ENCODE results near the gene TNNC1. TPM values are rescaled to one million over a fixed set of nuclear protein-coding genes. Genes with fewer than 3 reads are reported as not detected.

The TNNC1 gene
- total RNA-seq, 1 experiment from 2014 or later, result not detected

GRCh38 chr3:52406791-52407510 is 46.9 kb downstream of the TNNC1 start:
- no peaks in the 10 kb centered on the region for H3K27me3 ChIP-seq (ENCODE audit: low read length)
- peaks cover 13% of the 10 kb centered on the region; the same call in 1 of the 2 replicates for H3K36me3 ChIP-seq (ENCODE audit: insufficient read depth, low read length)
- DNase-seq, result no peak
- no peak overlapping the region for H3K27ac ChIP-seq (ENCODE audit: low read length)
- no peak overlapping the region for H3K4me2 ChIP-seq (ENCODE audit: low read depth, low read length, poor library complexity, severe bottlenecking)
- H3K9me2 ChIP-seq (replicated peaks; ENCODE audit: insufficient read depth, low read length), result no peaks in the 10 kb centered on the region
- H4K20me1 ChIP-seq (ENCODE audit: insufficient read depth, low read depth, low read length), result 0 out of 2 replicates have a peak, but pooled peaks cover 3% of the 10 kb centered on the region
- H3K4me3 ChIP-seq (ENCODE audit: low read length), result no peak overlapping the region
- H3K9ac ChIP-seq (ENCODE audit: low read length), result no peak overlapping the region
- H3K4me1 ChIP-seq (ENCODE audit: low read length), result peaks cover 22% of the 10 kb centered on the region
- H3K9me3 ChIP-seq (ENCODE audit: low read length), result no peaks in the 10 kb centered on the region
- H3K79me2 ChIP-seq (ENCODE audit: low read length), result peaks cover 23% of the 10 kb centered on the region
- no peak overlapping the region for H2AFZ ChIP-seq (ENCODE audit: low read length)

GRCh38 chr3:52406231-52406661 is 47.6 kb downstream of the TNNC1 start:
- no peaks in the 10 kb centered on the region for H3K9me3 ChIP-seq (ENCODE audit: low read length)
- no peak for DNase-seq
- peaks cover 15% of the 10 kb centered on the region for H3K4me1 ChIP-seq (ENCODE audit: low read length)
- no peak overlapping the region for H3K27ac ChIP-seq (ENCODE audit: low read length)
- H3K4me2 ChIP-seq (ENCODE audit: low read depth, low read length, poor library complexity, severe bottlenecking), result no peak overlapping the region
- peaks cover 13% of the 10 kb centered on the region; the same call in 1 of the 2 replicates for H3K36me3 ChIP-seq (ENCODE audit: insufficient read depth, low read length)
- H3K9me2 ChIP-seq (replicated peaks; ENCODE audit: insufficient read depth, low read length), result no peaks in the 10 kb centered on the region
- H4K20me1 ChIP-seq (ENCODE audit: insufficient read depth, low read depth, low read length), result 0 out of 2 replicates have a peak, but pooled peaks cover 3% of the 10 kb centered on the region
- H3K4me3 ChIP-seq (ENCODE audit: low read length), result no peak overlapping the region
- no peak overlapping the region for H3K9ac ChIP-seq (ENCODE audit: low read length)
- H3K27me3 ChIP-seq (ENCODE audit: low read length), result no peaks in the 10 kb centered on the region
- H2AFZ ChIP-seq (ENCODE audit: low read length), result no peak overlapping the region
- peaks cover 20% of the 10 kb centered on the region for H3K79me2 ChIP-seq (ENCODE audit: low read length)

GRCh38 chr3:52405601-52406110 is 48.2 kb downstream of the TNNC1 start:
- peaks cover 20% of the 10 kb centered on the region for H3K79me2 ChIP-seq (ENCODE audit: low read length)
- H3K9me3 ChIP-seq (ENCODE audit: low read length), result no peaks in the 10 kb centered on the region
- no peak overlapping the region for H2AFZ ChIP-seq (ENCODE audit: low read length)
- H3K4me3 ChIP-seq (ENCODE audit: low read length), result no peak overlapping the region
- no peak overlapping the region for H3K9ac ChIP-seq (ENCODE audit: low read length)
- no peaks in the 10 kb centered on the region for H3K27me3 ChIP-seq (ENCODE audit: low read length)
- peaks cover 11% of the 10 kb centered on the region for H3K4me1 ChIP-seq (ENCODE audit: low read length)
- 0 out of 2 replicates have a peak, but pooled peaks cover 3% of the 10 kb centered on the region for H4K20me1 ChIP-seq (ENCODE audit: insufficient read depth, low read depth, low read length)
- H3K36me3 ChIP-seq (ENCODE audit: insufficient read depth, low read length), result peaks cover 13% of the 10 kb centered on the region; the same call in 1 of the 2 replicates
- no peak overlapping the region for H3K27ac ChIP-seq (ENCODE audit: low read length)
- DNase-seq, result no peak
- H3K4me2 ChIP-seq (ENCODE audit: low read depth, low read length, poor library complexity, severe bottlenecking), result no peak overlapping the region
- H3K9me2 ChIP-seq (replicated peaks; ENCODE audit: insufficient read depth, low read length), result no peaks in the 10 kb centered on the region

DNA sequence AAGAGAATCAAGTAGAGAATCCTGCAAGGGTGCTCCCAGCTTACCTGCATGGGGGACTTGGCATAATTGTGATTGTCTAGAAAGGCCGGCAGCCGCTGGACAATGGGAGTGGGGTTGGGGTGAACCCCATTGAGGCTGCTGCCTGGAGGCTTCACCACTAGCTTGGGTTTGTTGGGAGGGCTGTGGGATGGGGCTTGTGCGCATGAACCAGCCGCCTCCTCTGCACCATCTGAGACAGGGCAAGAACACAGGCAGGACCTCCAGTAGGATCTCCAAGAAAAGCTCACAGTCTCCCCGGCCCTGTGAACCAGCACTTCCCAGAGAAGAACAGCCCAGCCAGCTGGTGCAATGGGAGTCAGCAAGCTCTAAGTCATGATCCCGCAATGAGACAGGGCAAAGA is 48.8 kb downstream of the TNNC1 start:
- Histone ChIP-seq H3K9ac (ENCODE audit: low read length) (no peak overlapping the region), H3K27me3 (ENCODE audit: low read length) (no peaks in the 10 kb centered on the region), H2AFZ (ENCODE audit: low read length) (no peak overlapping the region), H3K27ac (ENCODE audit: low read length) (no peak overlapping the region), H3K4me3 (ENCODE audit: low read length) (no peak overlapping the region), H3K9me3 (ENCODE audit: low read length) (no peaks in the 10 kb centered on the region), H3K36me3 (ENCODE audit: insufficient read depth, low read length) (peaks cover 13% of the 10 kb centered on the region; the same call in 1 of the 2 replicates), H3K9me2 (replicated peaks; ENCODE audit: insufficient read depth, low read length) (no peaks in the 10 kb centered on the region), H3K79me2 (ENCODE audit: low read length) (peaks cover 20% of the 10 kb centered on the region), H3K4me1 (ENCODE audit: low read length) (peaks cover 11% of the 10 kb centered on the region), H4K20me1 (ENCODE audit: insufficient read depth, low read depth, low read length) (0 out of 2 replicates have a peak, but pooled peaks cover 3% of the 10 kb centered on the region), H3K4me2 (ENCODE audit: low read depth, low read length, poor library complexity, severe bottlenecking) (no peak overlapping the region)
- DNase-seq, result no peak

GRCh38 chr3:52404391-52404790 is 49.5 kb downstream of the TNNC1 start:
- Histone ChIP-seq H3K9ac (ENCODE audit: low read length) (no peak overlapping the region), H3K9me3 (ENCODE audit: low read length) (no peaks in the 10 kb centered on the region), H3K4me2 (ENCODE audit: low read depth, low read length, poor library complexity, severe bottlenecking) (no peak overlapping the region), H3K79me2 (ENCODE audit: low read length) (peaks cover 18% of the 10 kb centered on the region), H3K4me1 (ENCODE audit: low read length) (peaks cover 11% of the 10 kb centered on the region), H3K4me3 (ENCODE audit: low read length) (no peak overlapping the region), H3K27ac (ENCODE audit: low read length) (no peak overlapping the region), H3K27me3 (ENCODE audit: low read length) (no peaks in the 10 kb centered on the region), H3K36me3 (ENCODE audit: insufficient read depth, low read length) (peaks cover 13% of the 10 kb centered on the region; the same call in 1 of the 2 replicates), H3K9me2 (replicated peaks; ENCODE audit: insufficient read depth, low read length) (no peaks in the 10 kb centered on the region), H2AFZ (ENCODE audit: low read length) (no peak overlapping the region), H4K20me1 (ENCODE audit: insufficient read depth, low read depth, low read length) (0 out of 2 replicates have a peak, but pooled peaks cover 3% of the 10 kb centered on the region)
- no peak for DNase-seq

GRCh38 chr3:52403955-52404354 is 49.9 kb downstream of the TNNC1 start:
- Histone ChIP-seq H3K4me3 (ENCODE audit: low read length) (no peak overlapping the region), H3K4me1 (ENCODE audit: low read length) (peaks cover 8% of the 10 kb centered on the region), H3K9ac (ENCODE audit: low read length) (no peak overlapping the region), H2AFZ (ENCODE audit: low read length) (no peak overlapping the region), H3K27ac (ENCODE audit: low read length) (no peak overlapping the region), H3K36me3 (ENCODE audit: insufficient read depth, low read length) (peaks cover 13% of the 10 kb centered on the region; the same call in 1 of the 2 replicates), H3K27me3 (ENCODE audit: low read length) (no peaks in the 10 kb centered on the region), H3K79me2 (ENCODE audit: low read length) (peaks cover 13% of the 10 kb centered on the region), H3K9me3 (ENCODE audit: low read length) (no peaks in the 10 kb centered on the region), H3K4me2 (ENCODE audit: low read depth, low read length, poor library complexity, severe bottlenecking) (no peak overlapping the region), H4K20me1 (ENCODE audit: insufficient read depth, low read depth, low read length) (0 out of 2 replicates have a peak, but pooled peaks cover 1% of the 10 kb centered on the region), H3K9me2 (replicated peaks; ENCODE audit: insufficient read depth, low read length) (no peaks in the 10 kb centered on the region)
- no peak for DNase-seq

DNA sequence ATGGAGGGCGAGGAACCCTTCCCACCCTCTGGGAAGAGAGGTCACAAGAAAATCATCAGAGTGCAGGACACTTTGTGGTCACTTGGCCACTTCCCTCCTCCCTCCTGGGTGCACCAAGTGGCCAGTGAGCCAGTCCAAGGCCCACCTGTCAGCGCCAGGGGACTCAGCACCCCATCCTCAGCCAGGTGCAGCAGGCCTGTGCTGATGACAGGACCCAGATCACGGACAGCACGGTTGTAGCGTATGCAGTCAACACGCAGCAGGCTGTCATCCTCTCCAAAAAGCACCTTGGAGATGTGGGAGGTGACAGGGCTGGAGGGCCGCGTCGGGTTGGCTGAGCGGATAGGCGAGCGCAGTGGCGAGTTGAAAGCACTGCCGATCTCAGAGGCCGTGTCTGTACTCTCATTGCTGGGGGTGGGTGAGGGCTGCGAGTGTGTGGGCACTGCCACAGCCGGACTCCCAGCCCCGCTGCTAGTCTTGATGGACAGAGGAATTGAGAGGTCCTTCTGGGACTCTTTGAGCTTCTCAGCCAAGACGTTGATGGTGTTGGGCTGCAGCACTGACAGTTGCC is 50.5 kb downstream of the TNNC1 start:
- H3K9ac ChIP-seq (ENCODE audit: low read length), result no peak overlapping the region
- no peak overlapping the region for H3K27ac ChIP-seq (ENCODE audit: low read length)
- H4K20me1 ChIP-seq (ENCODE audit: insufficient read depth, low read depth, low read length), result no peaks in the 10 kb centered on the region
- no peak overlapping the region for H3K4me3 ChIP-seq (ENCODE audit: low read length)
- H3K4me2 ChIP-seq (ENCODE audit: low read depth, low read length, poor library complexity, severe bottlenecking), result no peak overlapping the region
- H3K4me1 ChIP-seq (ENCODE audit: low read length), result peaks cover 2% of the 10 kb centered on the region
- no peaks in the 10 kb centered on the region for H3K9me3 ChIP-seq (ENCODE audit: low read length)
- no peaks in the 10 kb centered on the region for H3K9me2 ChIP-seq (replicated peaks; ENCODE audit: insufficient read depth, low read length)
- H3K36me3 ChIP-seq (ENCODE audit: insufficient read depth, low read length), result peaks cover 13% of the 10 kb centered on the region; the same call in 1 of the 2 replicates
- no peak overlapping the region for H2AFZ ChIP-seq (ENCODE audit: low read length)
- H3K79me2 ChIP-seq (ENCODE audit: low read length), result peaks cover 7% of the 10 kb centered on the region
- no peak for DNase-seq
- H3K27me3 ChIP-seq (ENCODE audit: low read length), result no peaks in the 10 kb centered on the region

GRCh38 chr3:52402706-52403270 is 51.1 kb downstream of the TNNC1 start:
- H2AFZ ChIP-seq (ENCODE audit: low read length), result no peak overlapping the region
- no peaks in the 10 kb centered on the region for H3K27me3 ChIP-seq (ENCODE audit: low read length)
- peaks cover 2% of the 10 kb centered on the region for H3K79me2 ChIP-seq (ENCODE audit: low read length)
- no peak for DNase-seq
- peaks cover 11% of the 10 kb centered on the region; the same call in 1 of the 2 replicates for H3K36me3 ChIP-seq (ENCODE audit: insufficient read depth, low read length)
- H3K9ac ChIP-seq (ENCODE audit: low read length), result no peak overlapping the region
- H3K4me2 ChIP-seq (ENCODE audit: low read depth, low read length, poor library complexity, severe bottlenecking), result no peak overlapping the region
- no peak overlapping the region for H3K27ac ChIP-seq (ENCODE audit: low read length)
- no peaks in the 10 kb centered on the region for H3K4me1 ChIP-seq (ENCODE audit: low read length)
- H3K9me2 ChIP-seq (replicated peaks; ENCODE audit: insufficient read depth, low read length), result no peaks in the 10 kb centered on the region
- no peak overlapping the region for H3K4me3 ChIP-seq (ENCODE audit: low read length)
- no peaks in the 10 kb centered on the region for H4K20me1 ChIP-seq (ENCODE audit: insufficient read depth, low read depth, low read length)
- no peaks in the 10 kb centered on the region for H3K9me3 ChIP-seq (ENCODE audit: low read length)

All from Karpas-422 (cell line).